Measurements from ENCODE around the gene KCTD7. TPM values are rescaled to one million over a fixed set of nuclear protein-coding genes. Genes with fewer than 3 reads are reported as not detected.
"Not testable (repeated sequence)": the region's sequence is repeated elsewhere in the genome, so short reads cannot be mapped to it uniquely, and the experiment has no call there.

Gene KCTD7
- total and polyA plus RNA-seq, 7 donors = 3.2 to 23.3 (median 15.3) TPM

DNA sequence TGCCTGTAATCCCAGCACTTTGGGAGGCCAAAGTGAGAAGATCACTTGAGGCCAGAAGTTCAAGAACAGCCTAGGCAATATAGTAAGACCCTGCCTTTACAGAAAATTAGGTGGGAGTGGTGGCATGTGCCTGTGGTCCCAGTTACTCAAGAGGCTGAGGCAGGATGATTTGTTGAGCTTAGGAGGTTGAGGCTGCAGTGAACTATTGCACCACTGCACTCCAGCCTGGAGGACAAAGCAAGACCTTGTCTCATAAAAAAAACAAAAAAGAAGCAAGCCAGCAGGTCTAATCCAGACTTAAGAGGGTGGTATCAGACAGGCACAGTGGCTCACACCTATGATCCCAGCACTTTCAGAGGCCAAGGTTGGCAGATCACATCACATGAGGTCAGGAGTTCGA, 24.5 kb upstream of the KCTD7 start:
- no peak for DNase-seq
- no peak overlapping the region for H3K4me3 ChIP-seq
- H3K9me3 ChIP-seq = no peaks in the 10 kb centered on the region
- intact Hi-C loops (cut with DNase I) = no loop called here
- 94 to 96% methylated on average over 1 of the region's 1 CpG for WGBS, 2 donors
- TF ChIP-seq, protein P1, sequence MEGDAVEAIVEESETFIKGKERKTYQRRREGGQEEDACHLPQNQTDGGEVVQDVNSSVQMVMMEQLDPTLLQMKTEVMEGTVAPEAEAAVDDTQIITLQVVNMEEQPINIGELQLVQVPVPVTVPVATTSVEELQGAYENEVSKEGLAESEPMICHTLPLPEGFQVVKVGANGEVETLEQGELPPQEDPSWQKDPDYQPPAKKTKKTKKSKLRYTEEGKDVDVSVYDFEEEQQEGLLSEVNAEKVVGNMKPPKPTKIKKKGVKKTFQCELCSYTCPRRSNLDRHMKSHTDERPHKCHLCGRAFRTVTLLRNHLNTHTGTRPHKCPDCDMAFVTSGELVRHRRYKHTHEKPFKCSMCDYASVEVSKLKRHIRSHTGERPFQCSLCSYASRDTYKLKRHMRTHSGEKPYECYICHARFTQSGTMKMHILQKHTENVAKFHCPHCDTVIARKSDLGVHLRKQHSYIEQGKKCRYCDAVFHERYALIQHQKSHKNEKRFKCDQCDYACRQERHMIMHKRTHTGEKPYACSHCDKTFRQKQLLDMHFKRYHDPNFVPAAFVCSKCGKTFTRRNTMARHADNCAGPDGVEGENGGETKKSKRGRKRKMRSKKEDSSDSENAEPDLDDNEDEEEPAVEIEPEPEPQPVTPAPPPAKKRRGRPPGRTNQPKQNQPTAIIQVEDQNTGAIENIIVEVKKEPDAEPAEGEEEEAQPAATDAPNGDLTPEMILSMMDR (IDR thresholded peaks at IDR 0.05) = no peak
- no peaks in the 10 kb centered on the region for H3K36me3 ChIP-seq
- H3K27ac ChIP-seq = no peak overlapping the region
- H3K27me3 ChIP-seq = no peaks in the 10 kb centered on the region
- no peaks in the 10 kb centered on the region for H3K4me1 ChIP-seq

DNA sequence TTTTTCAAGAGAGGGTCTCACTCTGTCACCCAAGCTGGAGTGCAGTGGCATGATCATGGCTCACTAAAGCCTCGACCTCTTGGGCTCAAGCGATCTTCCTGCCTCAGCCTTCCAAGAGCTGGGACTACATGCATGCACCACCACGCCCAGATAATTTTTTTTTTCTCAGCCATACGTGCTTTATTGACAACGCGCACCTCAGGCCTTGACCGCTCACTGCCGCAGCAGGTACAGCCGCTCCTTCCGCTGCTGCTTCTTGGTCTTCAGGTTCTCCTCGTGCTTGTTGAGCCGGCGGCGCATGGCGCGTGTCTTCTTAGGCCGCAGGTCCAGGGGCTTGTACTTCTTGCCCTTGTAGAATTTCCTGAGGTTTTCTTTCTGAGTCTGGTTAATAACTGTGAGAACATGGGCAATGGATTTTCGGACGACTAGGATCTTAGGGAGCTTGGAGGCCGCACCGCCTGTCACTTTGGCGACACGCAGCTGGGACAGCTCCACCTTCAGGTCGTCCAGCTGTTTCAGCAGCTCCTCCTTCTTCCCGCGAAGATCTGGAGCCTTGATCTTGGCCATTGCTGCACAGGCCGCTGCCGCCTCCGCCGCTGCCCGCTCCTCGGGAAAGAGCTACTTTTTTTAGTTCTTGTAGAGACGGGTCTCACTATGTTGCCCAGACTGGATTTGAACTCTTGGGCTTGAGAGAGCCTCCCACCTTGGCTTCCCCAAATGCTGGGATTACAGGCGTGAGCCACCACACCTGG, 22.0 kb upstream of the KCTD7 start:
- intact Hi-C loops (cut with DNase I); H3K27me3 ChIP-seq; H3K36me3 ChIP-seq; H3K27ac ChIP-seq; H3K9me3 ChIP-seq; DNase-seq; H3K4me1 ChIP-seq; H3K4me3 ChIP-seq: not testable (repeated sequence)
- WGBS, 2 donors = 96 to 97% methylated on average over 34 of the region's 34 CpGs

DNA sequence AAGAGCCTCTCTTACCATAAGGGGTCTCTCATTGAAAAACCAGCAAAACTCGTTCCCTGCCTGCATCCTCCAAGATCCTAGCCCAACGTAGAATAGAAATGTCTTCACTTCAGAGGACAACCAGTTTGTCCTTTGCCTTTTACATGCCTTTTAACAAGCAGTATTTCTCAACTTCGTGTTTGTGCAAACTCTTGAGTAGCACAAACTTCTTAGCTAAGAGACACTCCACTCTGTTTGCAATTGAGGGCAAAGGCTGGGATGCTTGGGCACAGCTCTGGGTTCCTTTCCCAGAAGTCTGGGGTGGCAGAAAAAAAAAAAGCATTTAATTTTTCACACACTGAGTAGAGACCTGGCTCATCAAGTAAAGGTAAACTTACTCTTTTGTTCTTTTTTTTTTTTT, 19.5 kb upstream of the KCTD7 start:
- Histone ChIP-seq H3K27ac (no peak overlapping the region), H3K4me3 (no peak overlapping the region), H3K36me3 (no peaks in the 10 kb centered on the region), H3K9me3 (no peaks in the 10 kb centered on the region), H3K4me1 (no peaks in the 10 kb centered on the region), H3K27me3 (no peaks in the 10 kb centered on the region)
- 56% methylated on average over 3 of the region's 3 CpGs for WGBS, 2 donors
- no peak for DNase-seq
- TF ChIP-seq, protein P1 (IDR thresholded peaks at IDR 0.05) = no peak
- no peak for TF ChIP-seq POLR2AphosphoS5 (IDR thresholded peaks at IDR 0.05)
- TF ChIP-seq POLR2A (IDR thresholded peaks at IDR 0.05) = no peak
- no peak for TF ChIP-seq EP300 (IDR thresholded peaks at IDR 0.05)
- intact Hi-C loops (cut with DNase I) = no loop called here

DNA sequence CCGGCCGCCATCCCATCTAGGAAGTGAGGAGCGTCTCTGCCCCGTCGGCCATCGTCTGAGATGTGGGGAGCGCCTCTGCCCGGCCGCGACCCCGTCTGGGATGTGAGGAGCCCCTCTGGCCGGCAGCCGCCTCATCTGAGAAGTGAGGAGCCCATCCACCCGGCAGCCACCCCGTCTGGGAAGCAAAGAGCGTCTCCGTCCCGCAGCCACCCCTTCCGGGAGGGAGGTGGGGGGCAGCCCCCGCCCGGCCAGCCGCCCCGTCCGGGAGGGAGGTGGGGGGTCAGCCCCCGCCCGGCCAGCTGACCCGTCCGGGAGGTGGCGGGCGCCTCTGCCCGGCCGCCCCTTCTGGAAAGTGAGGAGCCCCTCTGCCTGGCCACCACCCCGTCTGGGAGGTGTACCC, 14.1 kb upstream of the KCTD7 start:
- DNase-seq; H3K27ac ChIP-seq; H3K9me3 ChIP-seq; intact Hi-C loops (cut with DNase I); H3K4me3 ChIP-seq; H3K27me3 ChIP-seq; H3K36me3 ChIP-seq: not testable (repeated sequence)
- peaks cover 0 to 26% (median 5%) of the 10 kb centered on the region in 4 donors for H3K4me1 ChIP-seq
- WGBS, 2 donors = 94 to 96% methylated on average over 33 of the region's 33 CpGs

DNA sequence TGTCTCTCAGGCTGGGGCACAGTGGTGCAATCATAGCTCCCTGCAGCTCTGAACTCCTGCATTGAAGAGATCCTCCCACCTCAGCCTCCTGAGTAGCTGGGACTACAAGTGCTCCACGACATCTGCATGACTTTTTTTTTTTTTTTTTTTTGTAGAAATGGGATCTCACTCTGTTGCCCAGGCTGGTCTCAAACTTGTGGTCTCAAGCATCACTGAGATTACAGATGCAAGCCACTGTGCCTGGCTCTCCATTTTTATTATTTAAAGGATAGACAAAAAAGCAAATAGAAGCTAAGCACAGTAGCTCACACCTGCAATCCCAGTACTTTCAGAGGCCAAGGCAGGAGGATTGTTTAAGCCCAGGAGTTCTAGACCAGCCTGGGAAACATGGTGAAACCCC, 13.0 kb upstream of the KCTD7 start:
- H3K27ac ChIP-seq = no peak overlapping the region
- H3K4me3 ChIP-seq = no peak overlapping the region
- TF ChIP-seq, protein P1 (IDR thresholded peaks at IDR 0.05) = no peak
- TF ChIP-seq POLR2A (IDR thresholded peaks at IDR 0.05) (no peak), POLR2AphosphoS5 (IDR thresholded peaks at IDR 0.05) (no peak), EP300 (IDR thresholded peaks at IDR 0.05) (no peak)
- no peaks in the 10 kb centered on the region for H3K9me3 ChIP-seq
- intact Hi-C loops (cut with DNase I) = no loop called here
- peaks cover 0 to 28% (median 5%) of the 10 kb centered on the region in 4 donors for H3K4me1 ChIP-seq
- DNase-seq = no peak
- WGBS, 2 donors = 78 to 88% methylated on average over 1 of the region's 1 CpG
- no peaks in the 10 kb centered on the region for H3K36me3 ChIP-seq
- H3K27me3 ChIP-seq = no peaks in the 10 kb centered on the region

DNA sequence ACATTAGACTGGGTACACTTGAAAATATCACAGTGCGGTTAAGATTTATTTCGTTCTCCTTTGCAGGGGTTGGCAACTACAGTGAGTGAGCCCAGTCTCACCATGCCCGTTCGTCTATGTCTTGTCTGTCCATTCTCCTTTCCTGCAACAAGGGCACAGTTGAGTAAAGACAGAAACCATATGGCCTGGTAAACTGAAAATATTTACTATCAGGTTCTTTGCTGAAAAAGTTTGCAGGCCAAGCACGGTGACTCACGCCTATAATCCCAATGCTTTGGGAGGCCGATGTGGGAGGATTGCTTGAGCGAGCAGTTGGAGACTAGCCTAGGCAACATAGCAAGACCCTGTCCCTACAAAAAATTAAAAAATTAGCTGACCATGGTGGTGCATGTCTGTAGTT, 11.4 kb upstream of the KCTD7 start:
- TF ChIP-seq, protein P1 (IDR thresholded peaks at IDR 0.05) = no peak
- TF ChIP-seq EP300 (IDR thresholded peaks at IDR 0.05) = peak; percentile 52 to 96 (median 90)
- peak; percentile 90 to 97 (median 94) for TF ChIP-seq POLR2AphosphoS5 (IDR thresholded peaks at IDR 0.05)
- TF ChIP-seq POLR2A (IDR thresholded peaks at IDR 0.05) = no peak
- H3K4me1 ChIP-seq = peaks cover 0 to 28% (median 5%) of the 10 kb centered on the region in 4 donors
- no peaks in the 10 kb centered on the region for H3K36me3 ChIP-seq
- peak; percentile 86 for DNase-seq
- WGBS, 2 donors = 87 to 88% methylated on average over 8 of the region's 8 CpGs
- no peaks in the 10 kb centered on the region for H3K9me3 ChIP-seq
- H3K4me3 ChIP-seq = no peak overlapping the region
- no peaks in the 10 kb centered on the region for H3K27me3 ChIP-seq
- intact Hi-C loops (cut with DNase I) = loop anchor here (1.0 kb wide), 1 partner anchor 10 kb away; no protein-coding TSS in a partner anchor
- peak overlapping the region in 3 of 4 donors; percentile 74 to 82 (median 76) for H3K27ac ChIP-seq

DNA sequence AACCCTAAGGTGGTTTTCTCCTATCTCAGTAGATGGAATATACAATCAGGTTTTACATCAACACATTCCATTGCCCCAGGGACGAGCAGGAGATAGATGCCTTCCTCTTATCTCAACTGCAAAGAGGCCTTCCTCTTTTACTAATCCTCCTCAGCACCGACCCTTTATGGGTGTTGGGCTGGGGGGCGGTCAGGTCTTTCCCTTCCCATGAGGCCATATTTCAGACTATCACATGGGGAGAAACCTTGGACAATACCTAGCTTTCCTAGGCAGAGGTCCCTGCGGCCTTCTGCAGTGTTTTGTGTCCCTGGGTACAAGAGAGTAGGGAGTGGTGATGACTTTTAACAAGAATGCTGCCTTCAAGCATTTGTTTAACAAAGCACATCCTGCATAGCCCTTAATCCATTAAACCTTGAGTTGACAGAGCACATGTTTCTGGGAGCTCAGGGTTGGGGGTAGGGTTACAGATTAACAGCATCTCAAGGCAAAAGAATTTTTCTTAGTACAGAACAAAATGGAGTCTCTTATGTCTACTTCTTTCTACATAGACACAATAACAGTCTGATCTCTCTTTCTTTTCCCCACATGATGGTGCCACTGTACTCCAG, 9.2 kb upstream of the KCTD7 start:
- DNase-seq; H3K36me3 ChIP-seq; H3K4me3 ChIP-seq; H3K9me3 ChIP-seq; intact Hi-C loops (cut with DNase I); H3K27ac ChIP-seq; H3K27me3 ChIP-seq: not testable (repeated sequence)
- H3K4me1 ChIP-seq = peaks cover 0 to 28% (median 5%) of the 10 kb centered on the region in 4 donors
- WGBS, 2 donors = 53 to 67% methylated on average over 4 of the region's 4 CpGs

Measured in sigmoid colon (tissue), 7 donors.